Astrocyte (in vitro differentiated cells and primary cell): Measurements from ENCODE around the gene MCIDAS. TPM values are rescaled to one million over a fixed set of nuclear protein-coding genes. Genes with fewer than 3 reads are reported as not detected.

Experiments used
- DNase-seq: peaks from one replicate; pipeline ENCODE4 v3.0.0-alpha.2; 2010; ENCODE audit warnings: low read depth
- FAIRE-seq: peaks from 2 replicates; lab custom pipeline; 2011; peaks lifted over from hg19 to GRCh38; lab: Jason Lieb, UNC
- H2AFZ ChIP-seq: 2 replicates; pipeline ENCODE4 v1.6.0; 2012; ENCODE audit warnings: low read depth, low read length, inconsistent platforms
- H3K27ac ChIP-seq: 2 replicates; pipeline ENCODE4 v1.5.1; 2011; ENCODE audit warnings: low read depth, low read length, inconsistent platforms
- H3K27me3 ChIP-seq: 2 replicates; pipeline ENCODE4 v1.6.0; 2011; ENCODE audit warnings: low read length, inconsistent platforms; ENCODE audit not compliant: insufficient read depth
- H3K36me3 ChIP-seq: 2 replicates; pipeline ENCODE4 v1.5.1; 2011; ENCODE audit warnings: low read length, inconsistent platforms; ENCODE audit not compliant: insufficient read depth
- H3K4me1 ChIP-seq: 2 replicates; pipeline ENCODE4 v1.5.1; 2011; ENCODE audit warnings: low read length, inconsistent platforms; ENCODE audit not compliant: insufficient read depth
- H3K4me2 ChIP-seq: 2 replicates; pipeline ENCODE4 v1.6.0; 2012; ENCODE audit warnings: low read length, inconsistent platforms
- H3K4me3 ChIP-seq: 2 replicates; pipeline ENCODE4 v1.5.1; 2011; ENCODE audit warnings: low read depth, mild to moderate bottlenecking, low read length, inconsistent platforms; ENCODE audit not compliant: insufficient read depth
- H3K79me2 ChIP-seq: 2 replicates; pipeline ENCODE4 v1.6.0; 2012; ENCODE audit warnings: mild to moderate bottlenecking, low read length, inconsistent platforms; ENCODE audit not compliant: insufficient read depth
- H3K9ac ChIP-seq: 2 replicates; pipeline ENCODE4 v1.6.0; 2012; ENCODE audit warnings: mild to moderate bottlenecking, low read length, inconsistent platforms
- H3K9me3 ChIP-seq: 2 replicates; pipeline ENCODE4 v1.5.1; 2012; ENCODE audit warnings: low read depth, mild to moderate bottlenecking, low read length, inconsistent platforms; ENCODE audit not compliant: insufficient read depth
- H4K20me1 ChIP-seq: 2 replicates; pipeline ENCODE4 v1.6.0; 2012; ENCODE audit warnings: low read length, inconsistent platforms; ENCODE audit not compliant: insufficient read depth
- H3K27ac Mint-ChIP-seq: one replicate; pipeline ENCODE4 v1.8.0; 2021; ENCODE audit warnings: mild to moderate bottlenecking, mixed read lengths; ENCODE audit not compliant: unreplicated experiment
- H3K27me3 Mint-ChIP-seq: one replicate; pipeline ENCODE4 v1.8.0; 2021; ENCODE audit warnings: low read depth, mixed read lengths; ENCODE audit not compliant: unreplicated experiment
- H3K36me3 Mint-ChIP-seq: one replicate; pipeline ENCODE4 v1.8.0; 2021; ENCODE audit warnings: low read depth, mixed read lengths; ENCODE audit not compliant: unreplicated experiment
- H3K4me1 Mint-ChIP-seq: one replicate; pipeline ENCODE4 v1.8.0; 2021; ENCODE audit warnings: low read depth, mixed read lengths; ENCODE audit not compliant: unreplicated experiment
- H3K4me3 Mint-ChIP-seq: one replicate; pipeline ENCODE4 v1.8.0; 2021; ENCODE audit warnings: mild to moderate bottlenecking, moderate library complexity, mixed read lengths; ENCODE audit not compliant: unreplicated experiment
- H3K9me3 Mint-ChIP-seq: one replicate; pipeline ENCODE4 v1.8.0; 2021; ENCODE audit warnings: mild to moderate bottlenecking, mixed read lengths; ENCODE audit not compliant: unreplicated experiment
- CTCF ChIP-seq: IDR thresholded peaks from 2 replicates; pipeline ENCODE4 v1.5.1; 2011; ENCODE audit warnings: low read depth, mild to moderate bottlenecking, inconsistent platforms, low read length, moderate library complexity; ENCODE audit not compliant: insufficient read depth
- EZH2 ChIP-seq: IDR thresholded peaks from 2 replicates; pipeline ENCODE4 v1.6.1; 2012; ENCODE audit warnings: mild to moderate bottlenecking, low read length, inconsistent platforms; ENCODE audit not compliant: insufficient read depth
- total RNA-seq: library from RNA; stranded (reverse); gene quantifications from 2 replicates; pipeline ENCODE4 v1.2.1, GENCODE V29; 2021

The MCIDAS gene
- total RNA-seq, 1 donor from 2014 or later: not detected

GRCh38 chr5:55232985-55233928 lies 6.1 kb upstream of the MCIDAS start, which contains the start of gene CCNO:
Gene CCNO (minus strand): TSS chr5:55233608. CDS start chr5:55233523, 85 bp downstream.
- Histone ChIP-seq H3K36me3 (no peaks in the 10 kb centered on the region), H3K27ac (no peak within 1 kb of the TSS), H3K9ac (peak within 1 kb of the TSS; percentile 28), H3K79me2 (no peaks in the 10 kb centered on the region), H3K4me1 (peaks cover 31% of the 10 kb centered on the region), H3K4me2 (peak within 1 kb of the TSS; percentile 97), H3K4me3 (peak within 1 kb of the TSS; percentile 54), H2AFZ (peak within 1 kb of the TSS; percentile 61), H3K27me3 (peaks cover 72% of the 10 kb centered on the region), H4K20me1 (peaks cover 10% of the 10 kb centered on the region), H3K9me3 (no peaks in the 10 kb centered on the region)
- Mint-ChIP-seq H3K36me3 (peaks cover 2% of the 10 kb centered on the region), H3K4me1 (no peaks in the 10 kb centered on the region), H3K4me3 (peak within 1 kb of the TSS; percentile 88), H3K9me3 (peaks cover 13% of the 10 kb centered on the region), H3K27me3 (peaks cover 65% of the 10 kb centered on the region), H3K27ac (peak within 1 kb of the TSS; percentile 83)
- TF ChIP-seq CTCF: no peak
- TF ChIP-seq EZH2: peak; percentile 77
- DNase-seq: peak; percentile 62
- no peak for FAIRE-seq

GRCh38 chr5:55232271-55232984 lies 5.3 kb upstream of the MCIDAS start:
- Histone ChIP-seq H4K20me1 (peaks cover 13% of the 10 kb centered on the region), H3K4me2 (peak overlapping the region; percentile 97), H3K4me1 (peaks cover 31% of the 10 kb centered on the region), H3K27ac (no peak overlapping the region), H2AFZ (peak overlapping the region; percentile 61), H3K9me3 (no peaks in the 10 kb centered on the region), H3K9ac (no peak overlapping the region), H3K27me3 (peaks cover 74% of the 10 kb centered on the region), H3K4me3 (peak overlapping the region; percentile 54), H3K79me2 (no peaks in the 10 kb centered on the region), H3K36me3 (no peaks in the 10 kb centered on the region)
- Mint-ChIP-seq H3K4me3 (peak overlapping the region; percentile 87), H3K4me1 (peaks cover 2% of the 10 kb centered on the region), H3K27me3 (peaks cover 68% of the 10 kb centered on the region), H3K36me3 (peaks cover 2% of the 10 kb centered on the region), H3K27ac (peak overlapping the region; percentile 83), H3K9me3 (peaks cover 11% of the 10 kb centered on the region)
- TF ChIP-seq CTCF (no peak), EZH2 (peak; percentile 82)
- DNase-seq (no peak), FAIRE-seq (no peak)
